Thymus (tissue), 14 donors: Measurements from ENCODE around the gene TMEM19. TPM values are rescaled to one million over a fixed set of nuclear protein-coding genes. Genes with fewer than 3 reads are reported as not detected.

Experiments used
- DNase-seq, 9 donors: peaks; one replicate each; pipeline ENCODE4 v3.0.0-alpha.2; 2013; ENCODE audit warnings: low spot score in 9 of 9, low read depth in 6 of 9, missing footprints in 1 of 9
- H3K27ac ChIP-seq, 2 donors: one replicate each; pipeline ENCODE4 v1.5.1; 2013; ENCODE audit warnings: control low read depth in 1 of 2, low read depth in 1 of 2, low read length in 1 of 2, mild to moderate bottlenecking in 1 of 2, moderate library complexity in 1 of 2
- H3K27me3 ChIP-seq, 2 donors: one replicate each; pipeline ENCODE4 v1.5.1; 2013; ENCODE audit warnings: low read length in 1 of 2; ENCODE audit not compliant: control insufficient read depth in 2 of 2, insufficient read depth in 1 of 2
- H3K36me3 ChIP-seq, 2 donors: one replicate each; pipeline ENCODE4 v1.5.1; 2013; ENCODE audit warnings: low read length in 1 of 2, mild to moderate bottlenecking in 1 of 2, moderate library complexity in 1 of 2; ENCODE audit not compliant: control insufficient read depth in 2 of 2, insufficient read depth in 2 of 2
- H3K4me1 ChIP-seq, 2 donors: one replicate each; pipeline ENCODE4 v1.5.1; 2013; ENCODE audit warnings: low read length in 2 of 2; ENCODE audit not compliant: control insufficient read depth in 2 of 2, insufficient read depth in 2 of 2
- H3K4me3 ChIP-seq, 2 donors: one replicate each; pipeline ENCODE4 v1.5.1; 2013; ENCODE audit warnings: low read length in 2 of 2, control low read depth in 1 of 2, mild to moderate bottlenecking in 1 of 2
- H3K9me3 ChIP-seq, 2 donors: one replicate each; pipeline ENCODE4 v1.5.1; 2013; ENCODE audit warnings: low read length in 1 of 2, mild to moderate bottlenecking in 1 of 2; ENCODE audit not compliant: control insufficient read depth in 2 of 2, insufficient read depth in 1 of 2
- WGBS: extraction: QIAGEN DNeasy Blood & Tissue Kit; methylation state at CpG from one replicate; pipeline ENCODE4 v1.1.7; 2013; 5-methylcytosine and 5-hydroxymethylcytosine counted together
- long read RNA-seq, 10 donors: transcript quantifications; one replicate each; lab custom pipeline, GENCODE V29; 2026
- polyA plus RNA-seq: library from polyadenylated mRNA; stranded (reverse); fragments of 200-250 nt; gene quantifications from one replicate; pipeline ENCODE4 v1.2.3, GENCODE V29; 2013
- total RNA-seq: library from RNA; stranded (reverse); fragments of 120-200 nt; gene quantifications from one replicate; pipeline ENCODE4 v1.2.4, GENCODE V29; 2013
- donor health status: healthy.

Gene TMEM19
- 24.7 TPM for total RNA-seq
- 12.1 TPM for polyA plus RNA-seq
- long read RNA-seq, donor 1, full-length matches to known transcripts, result 1 of 1 reads
- long read RNA-seq, donor 1, partial matches to known transcripts, result 0 of 1 reads
- long read RNA-seq, donor 1, other reads (novel, unspliced or antisense), result 0 of 1 reads
- long read RNA-seq, donor 2, result 0 reads
- long read RNA-seq, donor 3, full-length matches to known transcripts, result 11 of 18 reads
- long read RNA-seq, donor 3, partial matches to known transcripts, result 7 of 18 reads
- long read RNA-seq, donor 3, other reads (novel, unspliced or antisense), result 0 of 18 reads
- long read RNA-seq, donor 4, full-length matches to known transcripts, result 3 of 3 reads
- long read RNA-seq, donor 4, partial matches to known transcripts, result 0 of 3 reads
- long read RNA-seq, donor 4, other reads (novel, unspliced or antisense), result 0 of 3 reads
- long read RNA-seq, donor 5, full-length matches to known transcripts, result 10 of 18 reads
- long read RNA-seq, donor 5, partial matches to known transcripts, result 8 of 18 reads
- long read RNA-seq, donor 5, other reads (novel, unspliced or antisense), result 0 of 18 reads
- long read RNA-seq, donor 6, full-length matches to known transcripts, result 5 of 5 reads
- long read RNA-seq, donor 6, partial matches to known transcripts, result 0 of 5 reads
- long read RNA-seq, donor 6, other reads (novel, unspliced or antisense), result 0 of 5 reads
- long read RNA-seq, donor 7, full-length matches to known transcripts, result 4 of 4 reads
- long read RNA-seq, donor 7, partial matches to known transcripts, result 0 of 4 reads
- long read RNA-seq, donor 7, other reads (novel, unspliced or antisense), result 0 of 4 reads
- long read RNA-seq, donor 8, full-length matches to known transcripts, result 3 of 3 reads
- long read RNA-seq, donor 8, partial matches to known transcripts, result 0 of 3 reads
- long read RNA-seq, donor 8, other reads (novel, unspliced or antisense), result 0 of 3 reads
- long read RNA-seq, donor 9, full-length matches to known transcripts, result 2 of 2 reads
- long read RNA-seq, donor 9, partial matches to known transcripts, result 0 of 2 reads
- long read RNA-seq, donor 9, other reads (novel, unspliced or antisense), result 0 of 2 reads
- long read RNA-seq, donor 10, full-length matches to known transcripts, result 3 of 3 reads
- long read RNA-seq, donor 10, partial matches to known transcripts, result 0 of 3 reads
- long read RNA-seq, donor 10, other reads (novel, unspliced or antisense), result 0 of 3 reads

GRCh38 chr12:71685914-71686657 is at the start of gene TMEM19:
TSS of gene TMEM19 (plus strand) at chr12:71686082. CDS start at chr12:71686681, 599 bp downstream.
- H3K4me1 ChIP-seq, result peaks cover 2 to 19% of the 10 kb centered on the region in 2 donors
- H3K36me3 ChIP-seq, result peaks cover 0 to 4% of the 10 kb centered on the region in 2 donors
- peak; percentile 63 to 92 (median 77) for DNase-seq
- H3K9me3 ChIP-seq, result no peaks in the 10 kb centered on the region
- peak within 1 kb of the TSS; percentile 92 to 98 for H3K27ac ChIP-seq
- H3K4me3 ChIP-seq, result peak within 1 kb of the TSS; percentile 82 to 86
- no peaks in the 10 kb centered on the region for H3K27me3 ChIP-seq
- WGBS, result under 1% methylated on average over 63 of the region's 63 CpGs

GRCh38 chr12:71636704-71637115 is 49.2 kb upstream of the TMEM19 start:
- no peak overlapping the region for H3K27ac ChIP-seq

GRCh38 chr12:71638499-71638898 is 47.4 kb upstream of the TMEM19 start:
- H3K4me3 ChIP-seq, result no peak overlapping the region
- DNase-seq, result no peak
- H3K9me3 ChIP-seq, result no peaks in the 10 kb centered on the region
- peaks cover 25 to 71% of the 10 kb centered on the region in 2 donors for H3K36me3 ChIP-seq
- H3K27me3 ChIP-seq, result no peaks in the 10 kb centered on the region
- H3K4me1 ChIP-seq, result no peaks in the 10 kb centered on the region
- H3K27ac ChIP-seq, result no peak overlapping the region

More at GRCh38 chr12:71636704-71637115, 49.2 kb upstream of the TMEM19 start:
- no peak overlapping the region for H3K4me3 ChIP-seq
- no peaks in the 10 kb centered on the region for H3K27me3 ChIP-seq
- DNase-seq, result peak; percentile 14 to 76 (median 43)
- peaks cover 22 to 68% of the 10 kb centered on the region in 2 donors for H3K36me3 ChIP-seq
- WGBS, result 43% methylated on average over 3 of the region's 3 CpGs
- H3K9me3 ChIP-seq, result no peaks in the 10 kb centered on the region
- no peaks in the 10 kb centered on the region for H3K4me1 ChIP-seq

GRCh38 chr12:71639341-71639760 is 46.5 kb upstream of the TMEM19 start:
- 99% methylated on average over 2 of the region's 2 CpGs for WGBS
- H3K27ac ChIP-seq, result no peak overlapping the region
- no peaks in the 10 kb centered on the region for H3K9me3 ChIP-seq
- no peak for DNase-seq
- H3K36me3 ChIP-seq, result peaks cover 18 to 71% of the 10 kb centered on the region in 2 donors
- no peak overlapping the region for H3K4me3 ChIP-seq
- H3K27me3 ChIP-seq, result no peaks in the 10 kb centered on the region
- H3K4me1 ChIP-seq, result no peaks in the 10 kb centered on the region

- 100% methylated on average over 2 of the region's 2 CpGs for WGBS
- Histone ChIP-seq H3K27ac (no peak overlapping the region), H3K36me3 (peaks cover 18 to 68% of the 10 kb centered on the region in 2 donors)
Measured at GRCh38 chr12:71640316-71640715, 45.6 kb upstream of the TMEM19 start.

GRCh38 chr12:71641390-71641789 is 44.5 kb upstream of the TMEM19 start:
- H3K4me3 ChIP-seq, result no peak overlapping the region
- no peaks in the 10 kb centered on the region for H3K27me3 ChIP-seq
- no peak for DNase-seq
- WGBS, result 96% methylated on average over 2 of the region's 2 CpGs
- H3K36me3 ChIP-seq, result peaks cover 18 to 63% of the 10 kb centered on the region in 2 donors
- no peaks in the 10 kb centered on the region for H3K9me3 ChIP-seq
- no peak overlapping the region for H3K27ac ChIP-seq
- H3K4me1 ChIP-seq, result no peaks in the 10 kb centered on the region

More at GRCh38 chr12:71640316-71640715, 45.6 kb upstream of the TMEM19 start:
- no peaks in the 10 kb centered on the region for H3K27me3 ChIP-seq
- H3K4me1 ChIP-seq, result no peaks in the 10 kb centered on the region
- H3K4me3 ChIP-seq, result no peak overlapping the region
- no peaks in the 10 kb centered on the region for H3K9me3 ChIP-seq
- DNase-seq, result no peak

GRCh38 chr12:71642264-71642663 is 43.6 kb upstream of the TMEM19 start:
- Histone ChIP-seq H3K9me3 (no peaks in the 10 kb centered on the region), H3K4me1 (no peaks in the 10 kb centered on the region), H3K36me3 (peaks cover 18 to 64% of the 10 kb centered on the region in 2 donors), H3K27me3 (no peaks in the 10 kb centered on the region), H3K4me3 (no peak overlapping the region), H3K27ac (no peak overlapping the region)
- 98% methylated on average over 2 of the region's 2 CpGs for WGBS
- DNase-seq, result no peak

GRCh38 chr12:71645268-71645667 is 40.6 kb upstream of the TMEM19 start:
- H3K36me3 ChIP-seq, result peaks cover 13 to 48% of the 10 kb centered on the region in 2 donors
- 62% methylated on average over 3 of the region's 3 CpGs for WGBS
- H3K9me3 ChIP-seq, result no peaks in the 10 kb centered on the region
- no peak overlapping the region for H3K4me3 ChIP-seq
- no peak for DNase-seq
- H3K27me3 ChIP-seq, result no peaks in the 10 kb centered on the region
- H3K27ac ChIP-seq, result no peak overlapping the region
- no peaks in the 10 kb centered on the region for H3K4me1 ChIP-seq
